ENCODE results near the gene LORICRIN.

The LORICRIN gene

GRCh38 chr1:153305682-153306081, 46.2 kb downstream of the LORICRIN start:
- Histone ChIP-seq H3K36me3 (ENCODE audit: control insufficient read depth, insufficient read depth, low read length) (no peaks in the 10 kb centered on the region), H3K27me3 (replicated peaks; ENCODE audit: control insufficient read depth, insufficient read depth, low read length) (0 out of 2 replicates have a peak, but pooled peaks cover 1% of the 10 kb centered on the region), H3K4me3 (replicated peaks; ENCODE audit: low read depth, low read length) (no peak overlapping the region)
- no peak for TF ChIP-seq CTCF (IDR thresholded peaks at IDR 0.05; ENCODE audit: insufficient read depth, low read length, poor library complexity, severe bottlenecking)
- DNase-seq (ENCODE audit: extremely low read depth, insufficient read length): no peak

GRCh38 chr1:153306303-153307220, 47.1 kb downstream of the LORICRIN start:
- Histone ChIP-seq H3K36me3 (ENCODE audit: control insufficient read depth, insufficient read depth, low read length) (no peaks in the 10 kb centered on the region), H3K27me3 (replicated peaks; ENCODE audit: control insufficient read depth, insufficient read depth, low read length) (0 out of 2 replicates have a peak, but pooled peaks cover 1% of the 10 kb centered on the region), H3K4me3 (replicated peaks; ENCODE audit: low read depth, low read length) (no peak overlapping the region)
- DNase-seq (ENCODE audit: extremely low read depth, insufficient read length): no peak
- no peak for TF ChIP-seq CTCF (IDR thresholded peaks at IDR 0.05; ENCODE audit: insufficient read depth, low read length, poor library complexity, severe bottlenecking)

- TF ChIP-seq CTCF (IDR thresholded peaks at IDR 0.05; ENCODE audit: insufficient read depth, low read length, poor library complexity, severe bottlenecking): no peak
- Histone ChIP-seq H3K4me3 (replicated peaks; ENCODE audit: low read depth, low read length) (no peak overlapping the region), H3K27me3 (replicated peaks; ENCODE audit: control insufficient read depth, insufficient read depth, low read length) (0 out of 2 replicates have a peak, but pooled peaks cover 1% of the 10 kb centered on the region), H3K36me3 (ENCODE audit: control insufficient read depth, insufficient read depth, low read length) (no peaks in the 10 kb centered on the region)
- no peak for DNase-seq (ENCODE audit: extremely low read depth, insufficient read length)
These were observed 47.7 kb downstream of the LORICRIN start for GRCh38 chr1:153307221-153307600.

- no peaks in the 10 kb centered on the region for H3K36me3 ChIP-seq (ENCODE audit: control insufficient read depth, insufficient read depth, low read length)
- no peak for TF ChIP-seq CTCF (IDR thresholded peaks at IDR 0.05; ENCODE audit: insufficient read depth, low read length, poor library complexity, severe bottlenecking)
- H3K4me3 ChIP-seq (replicated peaks; ENCODE audit: low read depth, low read length): no peak overlapping the region
- DNase-seq (ENCODE audit: extremely low read depth, insufficient read length): no peak
- peaks cover 1% of the 10 kb centered on the region; the same call in 1 of the 2 replicates for H3K27me3 ChIP-seq (replicated peaks; ENCODE audit: control insufficient read depth, insufficient read depth, low read length)
These were observed 49.1 kb downstream of the LORICRIN start for GRCh38 chr1:153308540-153308939.

- TF ChIP-seq CTCF (IDR thresholded peaks at IDR 0.05; ENCODE audit: insufficient read depth, low read length, poor library complexity, severe bottlenecking): no peak
- Histone ChIP-seq H3K36me3 (ENCODE audit: control insufficient read depth, insufficient read depth, low read length) (no peaks in the 10 kb centered on the region), H3K4me3 (replicated peaks; ENCODE audit: low read depth, low read length) (no peak overlapping the region), H3K27me3 (replicated peaks; ENCODE audit: control insufficient read depth, insufficient read depth, low read length) (peaks cover 1% of the 10 kb centered on the region; the same call in 1 of the 2 replicates)
- no peak for DNase-seq (ENCODE audit: extremely low read depth, insufficient read length)
These were observed 50.0 kb downstream of the LORICRIN start for GRCh38 chr1:153309441-153309840.

Data from GM06990 (cell line).